ENCODE measurements around the gene ZNF316. TPM values are rescaled to one million over a fixed set of nuclear protein-coding genes. Genes with fewer than 3 reads are reported as not detected.

The ZNF316 gene
- total and polyA plus RNA-seq, 10 of the 15 experiments (the other 5 are each of a cell fraction or from before 2014, with no cell fraction given), result 0.03 to 28.9 (median 5.7) TPM

Other genes starting within 250 kb of the ZNF316 start
Only the 7 nearest of the 9 such genes appear.
- gene KDELR2, start 153.2 kb upstream of the ZNF316 start, total RNA-seq (2014; rRNA removed), result 67.1 and 81.3 TPM in 2 replicates
- gene KDELR2, start 153.2 kb upstream of the ZNF316 start, total RNA-seq (2014; rRNA removed; fragmentation: Illumina TruSeq; extraction: Trizol), result 37.4 and 41.7 TPM in 2 replicates
- 64.7 and 70.9 TPM in 2 replicates for gene KDELR2, start 153.2 kb upstream of the ZNF316 start, total RNA-seq (2021)
- gene KDELR2, start 153.2 kb upstream of the ZNF316 start, polyA plus RNA-seq (2011; rRNA removed), result 58.8 and 67.5 TPM in 2 replicates
- 40.4 and 54.3 TPM in 2 replicates for gene KDELR2, start 153.2 kb upstream of the ZNF316 start, polyA plus RNA-seq (2014; fragmentation: Illumina TruSeq; extraction: Trizol)
- 10 to 100 TPM; 16.0 to 29.2 TPM for gene KDELR2, start 153.2 kb upstream of the ZNF316 start, polyA plus RNA-seq (2014; fragmentation: Nextera tagmentation; extraction: Ambion mirVana)
- 43.2 and 45.0 TPM in 2 replicates for gene KDELR2, start 153.2 kb upstream of the ZNF316 start, polyA plus RNA-seq (2014; rRNA removed)
- gene KDELR2, start 153.2 kb upstream of the ZNF316 start, polyA plus RNA-seq (2016; fragmentation: Nextera tagmentation; extraction: Ambion mirVana), result 100 to 1,000 TPM; 155 to 187 TPM
- gene GRID2IP, start 85.9 kb upstream of the ZNF316 start, total RNA-seq (2014; rRNA removed), result 0.05 TPM in 1 of 2 replicates, not detected in the other
- not detected in 2 replicates for gene GRID2IP, start 85.9 kb upstream of the ZNF316 start, total RNA-seq (2014; rRNA removed; fragmentation: Illumina TruSeq; extraction: Trizol)
- gene GRID2IP, start 85.9 kb upstream of the ZNF316 start, total RNA-seq (2021), result not detected in 2 replicates
- not detected in 2 replicates for gene GRID2IP, start 85.9 kb upstream of the ZNF316 start, polyA plus RNA-seq (2011; rRNA removed)
- gene GRID2IP, start 85.9 kb upstream of the ZNF316 start, polyA plus RNA-seq (2014; fragmentation: Illumina TruSeq; extraction: Trizol), result not detected in 2 replicates
- gene GRID2IP, start 85.9 kb upstream of the ZNF316 start, polyA plus RNA-seq (2014; fragmentation: Nextera tagmentation; extraction: Ambion mirVana), result not detected
- gene GRID2IP, start 85.9 kb upstream of the ZNF316 start, polyA plus RNA-seq (2014; rRNA removed), result not detected in 2 replicates
- not detected for gene GRID2IP, start 85.9 kb upstream of the ZNF316 start, polyA plus RNA-seq (2016; fragmentation: Nextera tagmentation; extraction: Ambion mirVana)
- 31.1 and 36.0 TPM in 2 replicates for gene ZDHHC4, start 59.9 kb upstream of the ZNF316 start, total RNA-seq (2014; rRNA removed)
- gene ZDHHC4, start 59.9 kb upstream of the ZNF316 start, total RNA-seq (2014; rRNA removed; fragmentation: Illumina TruSeq; extraction: Trizol), result 30.6 and 31.2 TPM in 2 replicates
- gene ZDHHC4, start 59.9 kb upstream of the ZNF316 start, total RNA-seq (2021), result 31.8 and 34.0 TPM in 2 replicates
- 63.2 and 74.3 TPM in 2 replicates for gene ZDHHC4, start 59.9 kb upstream of the ZNF316 start, polyA plus RNA-seq (2011; rRNA removed)
- gene ZDHHC4, start 59.9 kb upstream of the ZNF316 start, polyA plus RNA-seq (2014; fragmentation: Illumina TruSeq; extraction: Trizol), result 25.5 and 35.6 TPM in 2 replicates
- gene ZDHHC4, start 59.9 kb upstream of the ZNF316 start, polyA plus RNA-seq (2014; fragmentation: Nextera tagmentation; extraction: Ambion mirVana), result 10 to 100 TPM; 34.5 to 37.9 TPM
- 31.1 and 35.6 TPM in 2 replicates for gene ZDHHC4, start 59.9 kb upstream of the ZNF316 start, polyA plus RNA-seq (2014; rRNA removed)
- 10 to 100 TPM; 38.4 to 43.1 TPM for gene ZDHHC4, start 59.9 kb upstream of the ZNF316 start, polyA plus RNA-seq (2016; fragmentation: Nextera tagmentation; extraction: Ambion mirVana)
- 25.4 and 28.9 TPM in 2 replicates for gene INTS15, start 47.3 kb upstream of the ZNF316 start, total RNA-seq (2014; rRNA removed)
- gene INTS15, start 47.3 kb upstream of the ZNF316 start, total RNA-seq (2014; rRNA removed; fragmentation: Illumina TruSeq; extraction: Trizol), result 11.2 and 11.4 TPM in 2 replicates
- 25.4 and 28.2 TPM in 2 replicates for gene INTS15, start 47.3 kb upstream of the ZNF316 start, total RNA-seq (2021)
- 13.2 and 18.5 TPM in 2 replicates for gene INTS15, start 47.3 kb upstream of the ZNF316 start, polyA plus RNA-seq (2011; rRNA removed)
- gene INTS15, start 47.3 kb upstream of the ZNF316 start, polyA plus RNA-seq (2014; fragmentation: Illumina TruSeq; extraction: Trizol), result 25.3 and 27.2 TPM in 2 replicates
- 1 to 10 TPM in 1 of 2 experiments, under 1 TPM in 1; 0.89 to 2.4 TPM for gene INTS15, start 47.3 kb upstream of the ZNF316 start, polyA plus RNA-seq (2014; fragmentation: Nextera tagmentation; extraction: Ambion mirVana)
- 26.9 and 28.1 TPM in 2 replicates for gene INTS15, start 47.3 kb upstream of the ZNF316 start, polyA plus RNA-seq (2014; rRNA removed)
- gene INTS15, start 47.3 kb upstream of the ZNF316 start, polyA plus RNA-seq (2016; fragmentation: Nextera tagmentation; extraction: Ambion mirVana), result 10 to 100 TPM; 14.9 to 15.1 TPM
- gene ZNF853, start 21.7 kb upstream of the ZNF316 start, total RNA-seq (2014; rRNA removed), result 0.05 and 0.06 TPM in 2 replicates
- 0.04 and 0.05 TPM in 2 replicates for gene ZNF853, start 21.7 kb upstream of the ZNF316 start, total RNA-seq (2014; rRNA removed; fragmentation: Illumina TruSeq; extraction: Trizol)
- gene ZNF853, start 21.7 kb upstream of the ZNF316 start, total RNA-seq (2021), result 0.11 and 0.13 TPM in 2 replicates
- gene ZNF853, start 21.7 kb upstream of the ZNF316 start, polyA plus RNA-seq (2011; rRNA removed), result 0.17 and 0.26 TPM in 2 replicates
- gene ZNF853, start 21.7 kb upstream of the ZNF316 start, polyA plus RNA-seq (2014; fragmentation: Illumina TruSeq; extraction: Trizol), result 0.04 and 0.05 TPM in 2 replicates
- gene ZNF853, start 21.7 kb upstream of the ZNF316 start, polyA plus RNA-seq (2014; fragmentation: Nextera tagmentation; extraction: Ambion mirVana), result not detected
- gene ZNF853, start 21.7 kb upstream of the ZNF316 start, polyA plus RNA-seq (2014; rRNA removed), result 0.05 TPM in 1 of 2 replicates, not detected in the other
- under 1 TPM in 1 of 2 experiments, not detected in 1; 0.04 TPM for gene ZNF853, start 21.7 kb upstream of the ZNF316 start, polyA plus RNA-seq (2016; fragmentation: Nextera tagmentation; extraction: Ambion mirVana)
- gene ZNF12, start 69.6 kb downstream of the ZNF316 start, total RNA-seq (2014; rRNA removed), result 17.4 and 18.6 TPM in 2 replicates
- gene ZNF12, start 69.6 kb downstream of the ZNF316 start, total RNA-seq (2014; rRNA removed; fragmentation: Illumina TruSeq; extraction: Trizol), result 17.3 and 19.2 TPM in 2 replicates
- 20.4 and 22.6 TPM in 2 replicates for gene ZNF12, start 69.6 kb downstream of the ZNF316 start, total RNA-seq (2021)
- 38.1 and 58.1 TPM in 2 replicates for gene ZNF12, start 69.6 kb downstream of the ZNF316 start, polyA plus RNA-seq (2011; rRNA removed)
- gene ZNF12, start 69.6 kb downstream of the ZNF316 start, polyA plus RNA-seq (2014; fragmentation: Illumina TruSeq; extraction: Trizol), result 17.8 and 18.1 TPM in 2 replicates
- gene ZNF12, start 69.6 kb downstream of the ZNF316 start, polyA plus RNA-seq (2014; fragmentation: Nextera tagmentation; extraction: Ambion mirVana), result 1 to 10 TPM; 6.7 to 7.2 TPM
- 11.4 and 16.2 TPM in 2 replicates for gene ZNF12, start 69.6 kb downstream of the ZNF316 start, polyA plus RNA-seq (2014; rRNA removed)
- gene ZNF12, start 69.6 kb downstream of the ZNF316 start, polyA plus RNA-seq (2016; fragmentation: Nextera tagmentation; extraction: Ambion mirVana), result 10 to 100 TPM in 1 of 2 experiments, 1 to 10 TPM in 1; 8.7 to 10.1 TPM
- gene RSPH10B2, start 116.8 kb downstream of the ZNF316 start, total RNA-seq (2014; rRNA removed), result 0.33 and 0.34 TPM in 2 replicates
- gene RSPH10B2, start 116.8 kb downstream of the ZNF316 start, total RNA-seq (2014; rRNA removed; fragmentation: Illumina TruSeq; extraction: Trizol), result 0.05 and 0.18 TPM in 2 replicates
- gene RSPH10B2, start 116.8 kb downstream of the ZNF316 start, total RNA-seq (2021), result 0.21 TPM in 1 of 2 replicates, not detected in the other
- gene RSPH10B2, start 116.8 kb downstream of the ZNF316 start, polyA plus RNA-seq (2011; rRNA removed), result 0.20 and 0.33 TPM in 2 replicates
- 0.04 TPM in 1 of 2 replicates, not detected in the other for gene RSPH10B2, start 116.8 kb downstream of the ZNF316 start, polyA plus RNA-seq (2014; fragmentation: Illumina TruSeq; extraction: Trizol)
- gene RSPH10B2, start 116.8 kb downstream of the ZNF316 start, polyA plus RNA-seq (2014; fragmentation: Nextera tagmentation; extraction: Ambion mirVana), result under 1 TPM in 1 of 2 experiments, not detected in 1; 0.07 TPM
- gene RSPH10B2, start 116.8 kb downstream of the ZNF316 start, polyA plus RNA-seq (2014; rRNA removed), result 0.09 TPM in 1 of 2 replicates, not detected in the other
- gene RSPH10B2, start 116.8 kb downstream of the ZNF316 start, polyA plus RNA-seq (2016; fragmentation: Nextera tagmentation; extraction: Ambion mirVana), result not detected